Neural crest cell (in vitro differentiated cells): ENCODE measurements around the gene FPR1. TPM values are rescaled to one million over a fixed set of nuclear protein-coding genes. Genes with fewer than 3 reads are reported as not detected.

Experiments used
- DNase-seq: peaks from one replicate; pipeline ENCODE4 v3.0.0; 2021; ENCODE audit warnings: low read depth, mixed read lengths, low spot score
- H3K27ac Mint-ChIP-seq: one replicate; pipeline ENCODE4 v1.8.0; 2021; ENCODE audit warnings: mild to moderate bottlenecking, mixed read lengths; ENCODE audit not compliant: unreplicated experiment
- H3K27me3 Mint-ChIP-seq: 2 replicates; pipeline ENCODE4 v1.8.0; 2021; ENCODE audit warnings: low read depth, mild to moderate bottlenecking, mixed read lengths
- H3K36me3 Mint-ChIP-seq: 2 replicates; pipeline ENCODE4 v1.8.0; 2021; ENCODE audit warnings: low read depth, mild to moderate bottlenecking, mixed read lengths
- H3K4me1 Mint-ChIP-seq: 2 replicates; pipeline ENCODE4 v1.8.0; 2021; ENCODE audit warnings: mixed read lengths
- H3K4me3 Mint-ChIP-seq: one replicate; pipeline ENCODE4 v1.8.0; 2021; ENCODE audit warnings: mild to moderate bottlenecking, mixed read lengths
- H3K9me3 Mint-ChIP-seq: 2 replicates; pipeline ENCODE4 v1.8.0; 2021; ENCODE audit warnings: mixed read lengths
- CTCF ChIP-seq: fragments of 200-600 bp; sonication (generic); conservative IDR thresholded peaks from 2 replicates; pipeline ENCODE4 v1.5.0; 2021; ENCODE audit warnings: antibody characterized with exemption, mild to moderate bottlenecking
- total RNA-seq: library from RNA; stranded (reverse); gene quantifications from 2 replicates; pipeline ENCODE4 v1.2.1, GENCODE V29; 2021

FPR1 gene
- total RNA-seq, 1 donor from 2014 or later: not detected

DNA sequence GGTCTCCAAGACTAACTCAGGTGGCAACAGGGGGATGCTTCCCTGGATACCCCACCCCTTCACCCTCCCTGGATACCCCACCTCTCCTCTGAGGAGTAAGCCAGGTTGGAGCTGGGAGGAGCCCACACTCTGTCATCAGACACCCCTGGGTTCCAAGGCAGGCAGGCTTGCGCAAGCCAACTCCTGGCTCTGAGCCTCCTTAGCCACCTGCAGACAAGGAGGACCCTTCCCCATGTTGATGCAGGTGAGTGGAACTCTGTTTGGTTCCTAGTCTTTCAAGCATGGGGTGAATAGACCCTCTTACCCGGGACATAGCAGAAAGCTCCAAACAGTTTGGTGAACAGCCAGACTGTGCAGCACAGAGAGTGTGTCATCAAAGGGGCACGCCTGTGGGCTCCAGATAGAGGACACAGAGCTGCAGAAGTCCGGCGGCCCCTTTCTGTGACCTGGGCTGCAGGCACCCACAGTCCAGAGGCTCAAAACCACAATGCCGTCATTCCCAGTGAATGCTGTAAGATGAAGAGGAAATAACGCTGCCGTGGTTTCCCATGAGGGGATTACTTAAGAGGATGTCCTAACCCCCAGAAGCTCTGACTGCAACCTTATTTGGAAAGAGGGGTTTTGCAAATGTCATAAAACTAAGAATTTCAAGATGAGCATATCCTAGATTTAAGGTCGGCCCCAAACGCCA lies 15.8 kb downstream of the FPR1 start:
- Mint-ChIP-seq H3K27ac (no peak overlapping the region), H3K4me3 (no peak overlapping the region), H3K27me3 (peaks cover 40% of the 10 kb centered on the region), H3K36me3 (no peaks in the 10 kb centered on the region), H3K9me3 (no peaks in the 10 kb centered on the region), H3K4me1 (no peaks in the 10 kb centered on the region)
- no peak for DNase-seq
- no peak for TF ChIP-seq CTCF

GRCh38 chr19:51733742-51734522 lies 17.7 kb downstream of the FPR1 start:
- Mint-ChIP-seq H3K9me3 (no peaks in the 10 kb centered on the region), H3K36me3 (no peaks in the 10 kb centered on the region), H3K27ac (no peak overlapping the region), H3K4me1 (no peaks in the 10 kb centered on the region), H3K27me3 (peaks cover 33% of the 10 kb centered on the region), H3K4me3 (no peak overlapping the region)
- TF ChIP-seq CTCF: no peak
- DNase-seq: no peak

DNA sequence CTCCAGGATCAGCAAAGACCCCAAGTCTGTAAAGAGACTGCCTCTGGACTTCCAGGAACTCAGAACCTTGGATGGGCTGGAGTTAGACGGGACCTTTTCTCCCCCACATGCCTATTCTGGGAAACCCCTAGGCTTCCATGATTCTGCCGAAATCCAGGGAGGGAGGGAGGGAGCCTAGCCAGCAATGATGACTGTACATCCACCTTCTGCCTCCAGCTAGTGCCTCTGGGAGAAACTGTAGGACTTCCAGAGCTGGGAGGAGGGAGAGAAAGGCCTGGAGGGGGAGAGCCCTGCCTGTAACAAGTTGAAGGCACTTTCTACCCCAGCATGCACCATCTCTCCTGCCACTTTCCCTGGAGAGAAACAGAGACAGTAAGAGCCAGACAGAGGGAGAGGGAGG lies 21.9 kb downstream of the FPR1 start:
- H3K36me3 Mint-ChIP-seq: no peaks in the 10 kb centered on the region
- H3K4me1 Mint-ChIP-seq: no peaks in the 10 kb centered on the region
- H3K27ac Mint-ChIP-seq: no peak overlapping the region
- no peak overlapping the region for H3K4me3 Mint-ChIP-seq
- no peak for DNase-seq
- no peak for TF ChIP-seq CTCF
- peaks cover 47% of the 10 kb centered on the region for H3K27me3 Mint-ChIP-seq
- H3K9me3 Mint-ChIP-seq: no peaks in the 10 kb centered on the region

GRCh38 chr19:51727349-51727880 lies 24.3 kb downstream of the FPR1 start:
- Mint-ChIP-seq H3K4me3 (no peak overlapping the region), H3K36me3 (no peaks in the 10 kb centered on the region), H3K9me3 (no peaks in the 10 kb centered on the region), H3K27ac (no peak overlapping the region), H3K4me1 (no peaks in the 10 kb centered on the region), H3K27me3 (peaks cover 58% of the 10 kb centered on the region)
- no peak for DNase-seq
- TF ChIP-seq CTCF: no peak

- no peaks in the 10 kb centered on the region for H3K9me3 Mint-ChIP-seq
- DNase-seq: no peak
- H3K4me3 Mint-ChIP-seq: no peak overlapping the region
- TF ChIP-seq CTCF: no peak
- no peaks in the 10 kb centered on the region for H3K36me3 Mint-ChIP-seq
- peak overlapping the region; percentile 79 for H3K27ac Mint-ChIP-seq
- peaks cover 62% of the 10 kb centered on the region for H3K27me3 Mint-ChIP-seq
- no peaks in the 10 kb centered on the region for H3K4me1 Mint-ChIP-seq
These were observed 25.6 kb downstream of the FPR1 start for GRCh38 chr19:51726049-51726448.
